Astrocyte (in vitro differentiated cells and primary cell): ENCODE data around the gene CCR5AS.
"Not testable (repeated sequence)": the region's sequence is repeated elsewhere in the genome, so short reads cannot be mapped to it uniquely, and the experiment has no call there.

Experiments used
- DNase-seq: peaks from one replicate; pipeline ENCODE4 v3.0.0-alpha.2; 2010; ENCODE audit warnings: low read depth
- FAIRE-seq: peaks from 2 replicates; lab custom pipeline; 2011; peaks lifted over from hg19 to GRCh38; lab: Jason Lieb, UNC
- H2AFZ ChIP-seq: 2 replicates; pipeline ENCODE4 v1.6.0; 2012; ENCODE audit warnings: low read depth, low read length, inconsistent platforms
- H3K27ac ChIP-seq: 2 replicates; pipeline ENCODE4 v1.5.1; 2011; ENCODE audit warnings: low read depth, low read length, inconsistent platforms
- H3K27me3 ChIP-seq: 2 replicates; pipeline ENCODE4 v1.6.0; 2011; ENCODE audit warnings: low read length, inconsistent platforms; ENCODE audit not compliant: insufficient read depth
- H3K36me3 ChIP-seq: 2 replicates; pipeline ENCODE4 v1.5.1; 2011; ENCODE audit warnings: low read length, inconsistent platforms; ENCODE audit not compliant: insufficient read depth
- H3K4me1 ChIP-seq: 2 replicates; pipeline ENCODE4 v1.5.1; 2011; ENCODE audit warnings: low read length, inconsistent platforms; ENCODE audit not compliant: insufficient read depth
- H3K4me2 ChIP-seq: 2 replicates; pipeline ENCODE4 v1.6.0; 2012; ENCODE audit warnings: low read length, inconsistent platforms
- H3K4me3 ChIP-seq: 2 replicates; pipeline ENCODE4 v1.5.1; 2011; ENCODE audit warnings: low read depth, mild to moderate bottlenecking, low read length, inconsistent platforms; ENCODE audit not compliant: insufficient read depth
- H3K79me2 ChIP-seq: 2 replicates; pipeline ENCODE4 v1.6.0; 2012; ENCODE audit warnings: mild to moderate bottlenecking, low read length, inconsistent platforms; ENCODE audit not compliant: insufficient read depth
- H3K9ac ChIP-seq: 2 replicates; pipeline ENCODE4 v1.6.0; 2012; ENCODE audit warnings: mild to moderate bottlenecking, low read length, inconsistent platforms
- H3K9me3 ChIP-seq: 2 replicates; pipeline ENCODE4 v1.5.1; 2012; ENCODE audit warnings: low read depth, mild to moderate bottlenecking, low read length, inconsistent platforms; ENCODE audit not compliant: insufficient read depth
- H4K20me1 ChIP-seq: 2 replicates; pipeline ENCODE4 v1.6.0; 2012; ENCODE audit warnings: low read length, inconsistent platforms; ENCODE audit not compliant: insufficient read depth
- H3K27ac Mint-ChIP-seq: one replicate; pipeline ENCODE4 v1.8.0; 2021; ENCODE audit warnings: mild to moderate bottlenecking, mixed read lengths; ENCODE audit not compliant: unreplicated experiment
- H3K27me3 Mint-ChIP-seq: one replicate; pipeline ENCODE4 v1.8.0; 2021; ENCODE audit warnings: low read depth, mixed read lengths; ENCODE audit not compliant: unreplicated experiment
- H3K36me3 Mint-ChIP-seq: one replicate; pipeline ENCODE4 v1.8.0; 2021; ENCODE audit warnings: low read depth, mixed read lengths; ENCODE audit not compliant: unreplicated experiment
- H3K4me1 Mint-ChIP-seq: one replicate; pipeline ENCODE4 v1.8.0; 2021; ENCODE audit warnings: low read depth, mixed read lengths; ENCODE audit not compliant: unreplicated experiment
- H3K4me3 Mint-ChIP-seq: one replicate; pipeline ENCODE4 v1.8.0; 2021; ENCODE audit warnings: mild to moderate bottlenecking, moderate library complexity, mixed read lengths; ENCODE audit not compliant: unreplicated experiment
- H3K9me3 Mint-ChIP-seq: one replicate; pipeline ENCODE4 v1.8.0; 2021; ENCODE audit warnings: mild to moderate bottlenecking, mixed read lengths; ENCODE audit not compliant: unreplicated experiment
- EZH2 ChIP-seq: IDR thresholded peaks from 2 replicates; pipeline ENCODE4 v1.6.1; 2012; ENCODE audit warnings: mild to moderate bottlenecking, low read length, inconsistent platforms; ENCODE audit not compliant: insufficient read depth
- TF ChIP-seq, protein P1 (sequence below): IDR thresholded peaks from 2 replicates; pipeline ENCODE4 v1.5.1; 2011; ENCODE audit warnings: low read depth, mild to moderate bottlenecking, inconsistent platforms, low read length, moderate library complexity; ENCODE audit not compliant: insufficient read depth

The CCR5AS gene

DNA sequence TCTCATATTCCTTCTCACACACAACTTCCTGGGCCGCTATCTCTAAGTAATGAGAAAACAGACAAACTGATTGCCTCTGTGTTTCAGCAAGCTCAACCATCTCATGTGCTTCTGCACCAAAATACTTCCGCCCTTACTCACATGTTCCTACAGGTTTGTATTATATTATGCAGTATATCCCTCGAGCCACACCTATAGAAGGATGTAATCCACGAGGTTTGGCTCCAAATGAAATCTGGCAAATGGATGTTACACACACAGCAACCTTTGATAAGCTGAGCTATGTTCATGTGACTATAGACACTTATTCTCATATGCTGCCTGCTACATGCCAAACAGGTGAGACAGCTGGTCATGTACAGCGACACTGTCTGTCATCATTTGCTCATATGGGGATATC, 22.8 kb upstream of the CCR5AS start:
- Mint-ChIP-seq H3K27me3 (no peaks in the 10 kb centered on the region), H3K4me3 (no peak overlapping the region), H3K9me3 (peaks cover 9% of the 10 kb centered on the region), H3K27ac (no peak overlapping the region), H3K36me3 (peaks cover 4% of the 10 kb centered on the region), H3K4me1 (peaks cover 11% of the 10 kb centered on the region)
- H3K79me2 ChIP-seq, result no peaks in the 10 kb centered on the region
- no peaks in the 10 kb centered on the region for H3K9me3 ChIP-seq
- H3K27me3 ChIP-seq, result peaks cover 2% of the 10 kb centered on the region
- no peak overlapping the region for H3K4me2 ChIP-seq
- H3K4me3 ChIP-seq, result no peak overlapping the region
- FAIRE-seq (no peak), DNase-seq (no peak)
- TF ChIP-seq EZH2, result no peak
- TF ChIP-seq, protein P1, sequence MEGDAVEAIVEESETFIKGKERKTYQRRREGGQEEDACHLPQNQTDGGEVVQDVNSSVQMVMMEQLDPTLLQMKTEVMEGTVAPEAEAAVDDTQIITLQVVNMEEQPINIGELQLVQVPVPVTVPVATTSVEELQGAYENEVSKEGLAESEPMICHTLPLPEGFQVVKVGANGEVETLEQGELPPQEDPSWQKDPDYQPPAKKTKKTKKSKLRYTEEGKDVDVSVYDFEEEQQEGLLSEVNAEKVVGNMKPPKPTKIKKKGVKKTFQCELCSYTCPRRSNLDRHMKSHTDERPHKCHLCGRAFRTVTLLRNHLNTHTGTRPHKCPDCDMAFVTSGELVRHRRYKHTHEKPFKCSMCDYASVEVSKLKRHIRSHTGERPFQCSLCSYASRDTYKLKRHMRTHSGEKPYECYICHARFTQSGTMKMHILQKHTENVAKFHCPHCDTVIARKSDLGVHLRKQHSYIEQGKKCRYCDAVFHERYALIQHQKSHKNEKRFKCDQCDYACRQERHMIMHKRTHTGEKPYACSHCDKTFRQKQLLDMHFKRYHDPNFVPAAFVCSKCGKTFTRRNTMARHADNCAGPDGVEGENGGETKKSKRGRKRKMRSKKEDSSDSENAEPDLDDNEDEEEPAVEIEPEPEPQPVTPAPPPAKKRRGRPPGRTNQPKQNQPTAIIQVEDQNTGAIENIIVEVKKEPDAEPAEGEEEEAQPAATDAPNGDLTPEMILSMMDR, result no peak
- H3K36me3 ChIP-seq, result no peaks in the 10 kb centered on the region
- no peak overlapping the region for H2AFZ ChIP-seq
- H3K4me1 ChIP-seq, result no peaks in the 10 kb centered on the region
- H4K20me1 ChIP-seq, result no peaks in the 10 kb centered on the region
- H3K27ac ChIP-seq, result no peak overlapping the region
- no peak overlapping the region for H3K9ac ChIP-seq

DNA sequence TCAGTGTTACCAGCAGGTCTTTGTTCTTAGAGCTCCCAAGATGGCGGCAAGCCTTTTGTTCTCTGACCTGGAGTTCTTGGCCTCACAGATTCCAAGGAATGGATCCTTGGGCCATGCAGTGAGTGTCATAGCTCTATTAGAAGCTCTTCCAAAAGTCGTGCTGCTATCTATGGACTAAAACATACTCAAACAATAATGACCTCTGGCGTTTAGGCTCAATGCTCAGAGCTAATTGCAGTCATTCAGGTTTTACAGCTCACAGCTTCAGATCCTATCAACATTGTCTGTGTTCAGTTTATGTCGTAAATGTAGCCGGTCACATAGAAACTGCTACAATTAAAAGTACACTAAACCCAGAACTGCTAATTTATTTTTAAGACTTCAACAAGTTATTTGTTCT, 22.4 kb upstream of the CCR5AS start:
- Mint-ChIP-seq H3K27ac (no peak overlapping the region), H3K4me1 (peaks cover 11% of the 10 kb centered on the region), H3K4me3 (no peak overlapping the region), H3K27me3 (no peaks in the 10 kb centered on the region), H3K9me3 (peaks cover 9% of the 10 kb centered on the region), H3K36me3 (peaks cover 4% of the 10 kb centered on the region)
- H3K9me3 ChIP-seq, result no peaks in the 10 kb centered on the region
- no peak overlapping the region for H2AFZ ChIP-seq
- H3K27ac ChIP-seq, result no peak overlapping the region
- H4K20me1 ChIP-seq, result no peaks in the 10 kb centered on the region
- no peaks in the 10 kb centered on the region for H3K79me2 ChIP-seq
- H3K36me3 ChIP-seq, result no peaks in the 10 kb centered on the region
- TF ChIP-seq, protein P1, result no peak
- TF ChIP-seq EZH2, result no peak
- no peak overlapping the region for H3K4me2 ChIP-seq
- DNase-seq (no peak), FAIRE-seq (no peak)
- H3K4me1 ChIP-seq, result no peaks in the 10 kb centered on the region
- H3K4me3 ChIP-seq, result no peak overlapping the region
- no peak overlapping the region for H3K9ac ChIP-seq
- H3K27me3 ChIP-seq, result peaks cover 2% of the 10 kb centered on the region

DNA sequence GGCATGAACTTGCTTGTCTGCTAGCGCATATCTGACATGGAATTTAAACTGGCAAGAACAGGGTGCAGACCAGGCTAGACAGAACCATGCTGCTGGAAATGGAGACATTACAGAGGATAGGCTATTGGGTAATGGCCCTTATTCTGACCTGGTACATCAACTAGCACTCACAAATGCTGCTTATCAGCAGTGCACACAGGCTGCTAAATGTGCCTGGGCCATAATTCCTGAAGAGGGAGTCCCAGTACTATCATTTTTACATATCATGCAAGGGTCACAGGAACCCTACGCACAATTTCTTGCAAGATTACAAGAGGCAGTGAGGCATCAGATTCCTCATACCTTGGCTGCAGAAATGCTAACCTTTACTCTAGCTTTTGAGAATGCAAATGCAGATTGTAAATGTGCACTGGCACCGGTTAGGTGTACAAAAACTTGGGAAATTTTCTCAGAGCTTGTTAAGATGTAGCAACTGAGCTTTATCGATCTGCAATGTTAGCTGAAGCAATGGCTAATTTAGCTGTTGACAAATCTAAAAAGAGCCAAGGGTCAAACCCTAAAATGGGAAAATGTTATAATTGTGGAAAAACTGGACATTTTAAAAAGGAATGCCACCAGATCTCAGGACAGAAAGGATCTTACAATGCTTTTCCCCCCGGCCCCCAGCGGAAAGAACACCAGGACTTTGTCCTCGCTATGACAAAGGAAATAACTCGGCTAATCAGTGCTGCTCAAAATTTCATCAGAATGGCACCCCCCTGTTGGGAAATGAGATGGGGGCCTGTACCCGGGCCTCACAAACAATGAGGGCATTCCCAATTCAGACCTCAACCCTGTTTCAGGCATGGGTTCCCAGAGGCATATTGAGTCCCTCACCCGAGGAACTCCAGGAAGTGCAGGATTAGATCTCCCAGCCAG, 21.3 kb upstream of the CCR5AS start:
- no peak overlapping the region for H3K4me3 ChIP-seq
- H4K20me1 ChIP-seq, result no peaks in the 10 kb centered on the region
- Mint-ChIP-seq H3K4me1 (peaks cover 11% of the 10 kb centered on the region), H3K27ac (no peak overlapping the region), H3K36me3 (peaks cover 4% of the 10 kb centered on the region), H3K27me3 (no peaks in the 10 kb centered on the region), H3K4me3 (no peak overlapping the region), H3K9me3 (peaks cover 9% of the 10 kb centered on the region)
- H3K27me3 ChIP-seq, result peaks cover 2% of the 10 kb centered on the region
- H3K27ac ChIP-seq, result no peak overlapping the region
- no peak overlapping the region for H3K4me2 ChIP-seq
- no peak overlapping the region for H2AFZ ChIP-seq
- TF ChIP-seq, protein P1, result no peak
- TF ChIP-seq EZH2, result no peak
- DNase-seq (no peak), FAIRE-seq (no peak)
- no peaks in the 10 kb centered on the region for H3K9me3 ChIP-seq
- H3K79me2 ChIP-seq, result no peaks in the 10 kb centered on the region
- H3K9ac ChIP-seq, result no peak overlapping the region
- no peaks in the 10 kb centered on the region for H3K36me3 ChIP-seq
- H3K4me1 ChIP-seq, result no peaks in the 10 kb centered on the region

DNA sequence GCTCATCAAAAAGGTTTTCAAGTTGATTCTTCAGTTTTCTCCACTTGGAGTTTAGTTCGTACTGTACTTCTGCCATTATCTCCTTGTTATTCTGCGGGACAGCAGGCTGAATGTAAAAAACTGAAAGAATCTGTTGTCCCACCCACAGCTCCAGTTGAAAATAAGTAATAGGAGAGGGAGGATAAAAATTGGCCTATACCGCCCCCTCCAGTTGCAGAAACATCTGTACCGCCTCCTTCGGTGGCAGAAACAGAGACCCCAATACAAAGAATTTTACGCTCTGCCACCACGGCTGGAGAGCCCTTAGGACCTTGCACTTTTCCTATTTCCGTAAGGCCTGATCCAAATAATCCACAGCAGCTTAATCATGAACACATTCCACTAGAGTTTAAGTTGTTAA, 20.5 kb upstream of the CCR5AS start:
- not testable (repeated sequence) for H3K27ac ChIP-seq, H3K79me2 ChIP-seq, DNase-seq, H3K36me3 Mint-ChIP-seq, H3K4me1 ChIP-seq, H2AFZ ChIP-seq, H3K9me3 ChIP-seq, H4K20me1 ChIP-seq, H3K4me2 ChIP-seq, H3K4me3 Mint-ChIP-seq, H3K36me3 ChIP-seq, H3K27me3 Mint-ChIP-seq, FAIRE-seq, H3K9ac ChIP-seq, H3K9me3 Mint-ChIP-seq, H3K27me3 ChIP-seq, H3K27ac Mint-ChIP-seq, H3K4me3 ChIP-seq
- H3K4me1 Mint-ChIP-seq, result peaks cover 11% of the 10 kb centered on the region
